ENCODE measurements around the gene JADE3. TPM values are rescaled to one million over a fixed set of nuclear protein-coding genes. Genes with fewer than 3 reads are reported as not detected.

Gene JADE3
- total RNA-seq, 4 donors from 2014 or later, result 5.5 to 10.2 (median 9.3) TPM

DNA sequence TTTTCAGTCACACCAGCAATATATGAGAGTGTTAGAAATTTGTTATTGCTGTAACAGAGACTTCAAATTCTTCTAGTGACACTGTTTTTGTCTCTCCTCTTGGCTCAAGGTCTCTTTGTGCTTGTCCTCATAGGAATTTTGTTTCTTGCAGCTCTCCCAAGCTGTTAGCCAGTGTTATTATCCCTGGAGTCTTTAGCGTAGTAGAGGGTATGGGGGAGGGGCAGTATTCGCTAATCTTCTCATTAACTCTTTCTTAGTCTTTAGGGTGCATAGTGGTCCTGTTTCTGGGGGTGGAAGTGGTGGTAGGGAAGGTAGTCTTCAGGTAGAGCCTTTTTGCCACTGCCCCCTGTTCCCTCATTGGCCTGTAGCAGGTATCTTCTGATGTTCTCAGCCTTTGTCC, 79.4 kb downstream of the JADE3 start:
- H3K27me3 ChIP-seq, result no peaks in the 10 kb centered on the region
- H3K4me1 ChIP-seq, result no peaks in the 10 kb centered on the region
- TF ChIP-seq EP300 (IDR thresholded peaks at IDR 0.05) (no peak), POLR2A (IDR thresholded peaks at IDR 0.05) (no peak), POLR2AphosphoS5 (IDR thresholded peaks at IDR 0.05) (no peak)
- TF ChIP-seq, protein P1, sequence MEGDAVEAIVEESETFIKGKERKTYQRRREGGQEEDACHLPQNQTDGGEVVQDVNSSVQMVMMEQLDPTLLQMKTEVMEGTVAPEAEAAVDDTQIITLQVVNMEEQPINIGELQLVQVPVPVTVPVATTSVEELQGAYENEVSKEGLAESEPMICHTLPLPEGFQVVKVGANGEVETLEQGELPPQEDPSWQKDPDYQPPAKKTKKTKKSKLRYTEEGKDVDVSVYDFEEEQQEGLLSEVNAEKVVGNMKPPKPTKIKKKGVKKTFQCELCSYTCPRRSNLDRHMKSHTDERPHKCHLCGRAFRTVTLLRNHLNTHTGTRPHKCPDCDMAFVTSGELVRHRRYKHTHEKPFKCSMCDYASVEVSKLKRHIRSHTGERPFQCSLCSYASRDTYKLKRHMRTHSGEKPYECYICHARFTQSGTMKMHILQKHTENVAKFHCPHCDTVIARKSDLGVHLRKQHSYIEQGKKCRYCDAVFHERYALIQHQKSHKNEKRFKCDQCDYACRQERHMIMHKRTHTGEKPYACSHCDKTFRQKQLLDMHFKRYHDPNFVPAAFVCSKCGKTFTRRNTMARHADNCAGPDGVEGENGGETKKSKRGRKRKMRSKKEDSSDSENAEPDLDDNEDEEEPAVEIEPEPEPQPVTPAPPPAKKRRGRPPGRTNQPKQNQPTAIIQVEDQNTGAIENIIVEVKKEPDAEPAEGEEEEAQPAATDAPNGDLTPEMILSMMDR (IDR thresholded peaks at IDR 0.05), result no peak
- no peak overlapping the region for H3K27ac ChIP-seq
- ATAC-seq, result no peak
- 40% methylated on average over 2 of the region's 2 CpGs; no CpG with 5 or more reads in 1 of the 2 donors for WGBS, 2 donors (ENCODE audit: low coverage in 1 of 2)
- no peak overlapping the region for H3K4me3 ChIP-seq
- H3K9me3 ChIP-seq, result no peaks in the 10 kb centered on the region
- peaks cover 0 to 11% of the 10 kb centered on the region in 2 donors for H3K36me3 ChIP-seq

DNA sequence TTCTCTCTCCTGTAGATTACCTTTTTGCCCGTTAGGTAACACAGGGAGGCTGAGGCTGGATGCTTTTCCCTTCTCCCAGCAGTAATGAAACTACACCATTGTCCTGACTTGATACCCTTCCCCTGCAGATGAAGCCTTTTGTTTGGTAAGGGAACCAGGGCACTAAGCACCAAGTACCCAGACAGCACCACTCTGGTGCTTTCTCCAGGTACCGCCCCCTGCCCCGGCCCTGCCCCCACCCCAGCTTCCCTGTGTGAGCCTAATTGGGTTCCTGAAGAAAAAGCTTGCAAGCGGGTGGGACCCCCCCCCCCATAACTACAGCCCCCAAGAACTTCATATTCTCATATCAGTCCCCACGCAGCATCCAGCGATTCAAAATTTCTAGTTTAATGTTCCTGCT, 79.8 kb downstream of the JADE3 start:
- no peaks in the 10 kb centered on the region for H3K9me3 ChIP-seq
- no peak overlapping the region for H3K27ac ChIP-seq
- peaks cover 0 to 8% of the 10 kb centered on the region in 2 donors for H3K36me3 ChIP-seq
- WGBS, 2 donors (ENCODE audit: low coverage in 1 of 2), result 80% methylated on average over 1 of the region's 6 CpGs; no CpG with 5 or more reads in 1 of the 2 donors
- ATAC-seq, result no peak
- no peaks in the 10 kb centered on the region for H3K4me1 ChIP-seq
- TF ChIP-seq POLR2AphosphoS5 (IDR thresholded peaks at IDR 0.05), result no peak
- TF ChIP-seq, protein P1 (IDR thresholded peaks at IDR 0.05), result no peak
- TF ChIP-seq POLR2A (IDR thresholded peaks at IDR 0.05), result no peak
- no peak for TF ChIP-seq EP300 (IDR thresholded peaks at IDR 0.05)
- H3K27me3 ChIP-seq, result no peaks in the 10 kb centered on the region
- no peak overlapping the region for H3K4me3 ChIP-seq

DNA sequence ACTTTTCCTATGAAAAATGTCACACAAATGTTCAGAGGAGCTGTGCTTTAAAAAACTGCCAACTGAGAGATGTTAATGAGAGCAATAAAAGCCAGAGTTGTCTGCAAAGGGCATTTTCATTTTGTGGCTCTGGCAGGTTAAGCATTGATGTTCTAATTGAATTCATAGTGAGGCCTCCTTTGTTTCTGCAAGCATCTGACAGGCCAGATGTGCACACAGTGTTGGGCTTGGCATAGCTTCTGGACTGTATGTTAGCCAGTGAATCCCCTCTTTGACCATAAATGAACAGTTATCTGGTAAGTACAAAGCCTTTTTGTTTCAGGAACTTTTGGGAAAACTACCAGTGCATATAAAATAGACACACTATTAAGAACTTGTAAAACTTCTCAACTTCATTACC, 81.9 kb downstream of the JADE3 start:
- no peak for TF ChIP-seq POLR2A (IDR thresholded peaks at IDR 0.05)
- TF ChIP-seq, protein P1 (IDR thresholded peaks at IDR 0.05), result no peak
- TF ChIP-seq EP300 (IDR thresholded peaks at IDR 0.05), result no peak
- H3K9me3 ChIP-seq, result no peaks in the 10 kb centered on the region
- no peak overlapping the region for H3K4me3 ChIP-seq
- no peak overlapping the region for H3K27ac ChIP-seq
- no peak for ATAC-seq
- H3K27me3 ChIP-seq, result no peaks in the 10 kb centered on the region
- peaks cover 0 to 14% of the 10 kb centered on the region in 2 donors for H3K36me3 ChIP-seq
- no peaks in the 10 kb centered on the region for H3K4me1 ChIP-seq

DNA sequence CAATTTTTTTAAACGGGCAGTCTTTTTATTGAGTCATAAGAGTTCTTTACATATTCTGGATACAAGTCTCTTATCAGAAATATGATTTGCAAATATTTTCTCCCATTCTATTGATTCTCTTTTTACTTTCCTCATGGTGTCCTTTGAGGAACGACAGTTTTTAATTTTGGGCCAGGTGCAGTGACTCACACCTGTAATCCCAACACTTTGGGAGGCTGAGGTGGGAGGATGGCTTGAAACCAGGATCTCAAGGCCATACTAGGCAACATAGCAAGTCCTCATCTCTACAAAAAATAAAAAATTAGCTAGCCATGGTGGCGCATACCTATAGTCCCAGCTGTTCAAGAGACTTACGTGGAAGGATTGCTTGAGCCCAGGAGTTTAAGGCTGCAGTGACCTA, 99.9 kb downstream of the JADE3 start:
- Histone ChIP-seq H3K4me3 (no peak overlapping the region), H3K4me1 (no peaks in the 10 kb centered on the region), H3K9me3 (no peaks in the 10 kb centered on the region), H3K27ac (no peak overlapping the region), H3K27me3 (no peaks in the 10 kb centered on the region), H3K36me3 (no peaks in the 10 kb centered on the region)
- 80 to 94% methylated on average over 2 of the region's 4 CpGs for WGBS, 2 donors (ENCODE audit: low coverage in 1 of 2)
- TF ChIP-seq POLR2A (IDR thresholded peaks at IDR 0.05) (no peak), EP300 (IDR thresholded peaks at IDR 0.05) (no peak), POLR2AphosphoS5 (IDR thresholded peaks at IDR 0.05) (no peak)
- TF ChIP-seq, protein P1 (IDR thresholded peaks at IDR 0.05), result no peak
- ATAC-seq, result no peak

DNA sequence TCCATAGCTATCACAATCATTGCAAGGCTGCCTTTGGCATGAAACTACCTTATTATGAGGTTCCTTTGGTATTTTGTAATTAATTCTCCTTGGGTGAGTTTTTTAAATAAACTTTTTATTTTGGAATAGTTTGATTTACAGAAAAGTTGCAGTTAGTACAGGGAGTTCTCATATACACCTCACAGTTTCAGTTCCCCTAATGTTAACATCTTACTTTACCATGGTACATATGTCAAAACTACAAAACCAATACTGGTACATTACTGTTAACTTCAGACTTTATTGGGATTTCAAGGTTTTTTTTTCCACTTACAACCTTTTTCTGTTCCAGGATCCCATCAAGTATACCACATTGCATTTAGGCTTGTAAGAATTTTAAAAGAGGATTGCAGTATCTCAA, 114.0 kb downstream of the JADE3 start:
- Histone ChIP-seq H3K4me1 (no peaks in the 10 kb centered on the region), H3K36me3 (no peaks in the 10 kb centered on the region), H3K9me3 (no peaks in the 10 kb centered on the region), H3K4me3 (no peak overlapping the region), H3K27me3 (no peaks in the 10 kb centered on the region), H3K27ac (no peak overlapping the region)
- TF ChIP-seq EP300 (IDR thresholded peaks at IDR 0.05) (no peak), POLR2A (IDR thresholded peaks at IDR 0.05) (no peak), POLR2AphosphoS5 (IDR thresholded peaks at IDR 0.05) (no peak)
- TF ChIP-seq, protein P1 (IDR thresholded peaks at IDR 0.05), result no peak
- ATAC-seq, result no peak
